GM19397 (cell line): ENCODE data around the gene LHFPL6.

Experiments
- ATAC-seq: cut with Tn5 transposase; IDR thresholded peaks from one replicate; pipeline ENCODE4 v1.9.1; 2021; ENCODE audit warnings: mild to moderate bottlenecking, moderate library complexity; ENCODE audit not compliant: unreplicated experiment

The LHFPL6 gene

GRCh38 chr13:39397226-39397895, 205.6 kb downstream of the LHFPL6 start:
- ATAC-seq: no peak

- ATAC-seq: no peak
These were observed 208.0 kb downstream of the LHFPL6 start for GRCh38 chr13:39394796-39395678.

GRCh38 chr13:39391761-39392160, 211.2 kb downstream of the LHFPL6 start:
- ATAC-seq: no peak

- ATAC-seq: no peak
These were observed 214.0 kb downstream of the LHFPL6 start for GRCh38 chr13:39389013-39389412.

DNA sequence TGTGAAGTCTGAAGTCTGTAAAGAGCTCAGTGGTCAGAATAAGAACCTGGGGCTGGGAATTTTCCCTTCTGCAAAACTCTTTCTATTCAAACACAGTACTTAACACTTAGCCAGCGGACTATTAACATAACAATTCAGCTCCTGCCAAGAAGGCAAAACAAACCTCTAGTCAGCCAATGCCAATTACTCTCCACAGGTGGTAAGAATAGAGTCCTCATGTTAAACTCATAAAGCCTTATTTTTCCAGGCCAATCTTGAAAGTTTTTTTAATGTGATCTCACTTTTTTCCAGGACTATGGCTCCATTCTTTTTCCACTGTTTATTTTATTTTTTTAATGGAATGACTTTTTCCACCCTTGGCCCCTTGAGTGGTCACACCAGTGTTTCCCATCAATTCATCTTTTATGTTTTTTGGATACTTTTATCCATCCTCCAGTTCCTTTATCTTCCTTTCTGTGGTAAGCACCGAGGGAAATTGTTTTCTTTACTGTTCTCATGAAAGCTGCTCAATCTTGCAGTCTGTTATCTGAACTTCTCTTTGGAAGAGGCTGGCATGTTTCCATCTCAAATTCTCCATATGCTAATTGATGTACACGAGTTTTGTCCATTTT, 217.3 kb downstream of the LHFPL6 start:
- no peak for ATAC-seq

DNA sequence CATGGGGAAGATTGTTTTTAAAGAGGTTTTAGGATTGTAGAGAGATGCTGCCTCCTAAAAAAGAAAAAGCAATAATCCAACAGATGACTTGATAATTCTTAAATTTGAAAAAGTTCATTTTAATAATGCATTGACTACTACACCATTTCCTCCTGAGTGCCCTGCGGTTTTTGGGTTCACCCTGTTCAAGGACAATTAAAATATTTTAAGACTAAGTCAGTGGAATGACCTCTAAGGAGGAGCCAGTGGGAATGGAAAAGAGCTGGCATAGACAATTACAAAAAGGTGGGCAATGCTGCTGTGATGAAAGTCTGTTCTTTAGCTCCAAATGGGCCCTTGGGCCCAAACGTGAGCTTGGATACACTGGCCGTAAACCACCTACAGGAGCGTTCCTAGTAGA, 217.8 kb downstream of the LHFPL6 start:
- ATAC-seq: no peak

DNA sequence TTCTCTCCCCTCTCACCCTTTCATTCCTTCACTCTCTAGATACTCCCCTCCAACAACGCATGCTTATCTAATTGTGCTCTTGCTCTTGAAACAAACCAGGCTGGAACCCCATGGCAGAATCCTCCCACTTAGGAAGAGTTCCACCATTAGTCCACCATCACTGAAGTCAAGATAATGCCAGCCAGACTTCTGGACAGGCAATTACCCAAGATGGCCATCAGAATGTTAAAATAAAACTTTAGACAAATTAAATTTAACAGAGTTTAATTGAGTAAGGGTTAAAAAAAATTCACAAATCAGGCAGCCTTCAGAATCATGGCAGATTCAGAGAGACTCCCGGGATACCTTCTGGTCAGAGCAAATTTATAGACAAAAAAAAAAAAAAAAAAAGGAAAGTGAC, 221.5 kb downstream of the LHFPL6 start:
- ATAC-seq: no peak

DNA sequence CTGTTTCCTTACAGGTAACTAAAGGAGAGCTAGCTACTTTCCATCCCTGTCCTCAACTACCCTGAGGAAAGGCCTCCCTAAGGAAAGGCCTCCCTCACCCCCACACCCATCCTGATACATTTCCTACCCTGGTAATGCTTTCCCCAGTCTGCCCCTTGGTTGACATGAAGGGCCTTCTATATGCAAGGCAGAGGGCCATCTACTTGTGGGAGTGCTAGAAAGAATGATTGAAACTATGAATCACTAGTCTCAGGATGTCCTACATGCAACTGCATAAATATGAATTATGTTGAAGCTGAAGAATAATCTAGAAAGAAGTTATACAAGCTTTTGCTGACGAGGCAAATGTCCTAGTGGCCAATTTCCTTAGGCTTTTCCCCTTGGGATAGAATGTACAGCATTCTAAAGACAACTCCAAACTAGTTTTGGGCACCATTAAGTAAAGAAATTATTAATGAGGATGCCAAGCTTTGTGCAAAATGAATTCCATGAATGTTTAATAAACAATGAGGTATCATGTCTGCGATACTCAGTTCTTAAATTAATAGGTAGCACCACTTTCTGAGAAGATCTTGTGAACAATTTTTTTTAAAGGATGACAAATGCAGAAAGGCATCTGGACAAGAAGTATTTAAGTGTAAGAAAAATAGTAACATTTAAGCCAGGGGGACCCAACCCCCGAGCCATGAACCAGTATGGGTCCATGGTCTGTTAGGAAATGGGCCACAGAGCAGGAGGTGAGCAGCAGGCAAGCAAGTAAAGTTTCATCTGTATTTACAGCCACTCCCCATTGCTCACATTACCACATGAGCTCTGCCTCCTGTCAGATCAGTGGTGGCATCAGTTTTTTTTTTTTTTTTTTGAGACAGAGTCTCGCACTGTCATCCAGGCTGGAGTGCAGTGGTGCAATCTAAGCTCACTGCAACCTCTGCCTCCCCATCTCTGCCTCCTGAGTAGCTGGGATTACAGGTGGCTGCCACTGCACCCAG, 223.0 kb downstream of the LHFPL6 start:
- no peak for ATAC-seq

DNA sequence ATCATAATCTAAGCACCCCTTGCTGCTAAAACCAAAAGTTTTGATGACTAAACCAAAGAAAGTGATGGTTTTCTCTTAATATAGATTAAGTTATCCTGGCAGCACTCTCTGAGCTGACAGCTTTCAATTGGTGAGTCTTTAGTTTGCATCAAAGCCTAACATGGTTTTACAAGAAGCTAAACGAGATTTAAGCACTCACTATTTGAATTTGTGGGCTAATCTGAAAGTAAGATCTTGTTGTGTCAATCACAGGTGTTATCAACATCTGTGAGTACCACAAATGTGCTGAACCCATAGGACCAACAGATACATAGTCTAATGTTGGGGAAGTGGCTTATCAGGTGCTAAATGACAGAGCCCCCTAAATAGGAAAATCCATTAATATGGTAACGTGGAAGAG, 223.9 kb downstream of the LHFPL6 start:
- ATAC-seq: peak; percentile 92

DNA sequence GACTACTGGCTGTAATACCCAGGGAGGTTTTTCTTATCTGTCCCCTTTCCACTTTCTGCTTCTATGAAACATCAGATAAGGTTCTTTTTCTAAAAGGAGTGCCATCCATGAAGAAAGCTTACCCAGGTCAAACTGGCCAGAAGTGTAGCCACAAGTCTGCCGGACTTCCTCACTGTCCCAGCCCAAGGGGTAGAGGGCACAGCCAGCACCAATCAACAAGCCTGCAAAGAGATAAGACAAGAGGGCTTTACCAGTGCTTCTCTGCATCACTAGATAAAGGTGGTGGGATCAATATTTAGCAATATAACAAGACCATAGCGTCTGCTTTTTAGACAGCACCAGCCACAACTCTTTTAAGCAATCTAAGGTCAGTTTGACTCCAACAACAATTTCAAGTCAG, 224.7 kb downstream of the LHFPL6 start:
- no peak for ATAC-seq

DNA sequence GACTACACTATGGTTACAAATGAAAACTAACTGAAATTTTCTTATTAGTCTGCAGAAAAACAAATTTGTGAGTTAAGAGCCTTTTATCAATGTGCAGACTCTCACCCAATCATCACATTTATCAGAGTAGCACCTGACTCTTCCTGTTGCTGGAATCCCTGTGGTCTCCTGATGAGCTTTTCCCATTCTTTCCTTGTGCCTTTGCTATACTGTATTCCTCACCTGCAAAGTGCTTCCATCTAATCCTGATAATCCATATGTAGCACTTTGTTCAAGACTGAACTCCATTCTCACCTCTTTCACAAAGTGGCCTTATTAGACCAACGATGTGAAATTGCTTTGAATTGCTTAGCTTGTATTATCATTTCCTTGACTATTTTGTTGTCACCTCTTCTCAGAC, 225.3 kb downstream of the LHFPL6 start:
- no peak for ATAC-seq

- ATAC-seq: no peak
These were observed 226.9 kb downstream of the LHFPL6 start for GRCh38 chr13:39376076-39376475.

DNA sequence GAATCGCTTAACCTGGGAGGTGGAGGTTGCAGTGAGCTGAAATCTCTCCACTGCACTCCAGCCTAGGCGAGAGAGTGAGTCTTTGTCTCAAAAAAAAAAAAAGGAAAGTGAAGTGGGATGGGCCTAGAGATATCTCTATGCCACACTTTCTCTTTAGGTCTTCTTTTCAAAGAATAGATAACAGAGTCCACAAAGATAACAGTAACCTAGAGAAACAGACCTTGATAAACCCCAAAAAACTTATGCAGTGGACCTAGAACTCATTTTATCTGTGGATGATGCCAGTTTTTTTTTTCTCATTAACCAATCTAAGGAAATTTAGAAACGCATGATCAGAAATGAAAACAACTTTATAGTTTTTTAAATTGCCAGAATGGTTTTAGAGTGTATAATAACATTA, 227.4 kb downstream of the LHFPL6 start:
- ATAC-seq: no peak

DNA sequence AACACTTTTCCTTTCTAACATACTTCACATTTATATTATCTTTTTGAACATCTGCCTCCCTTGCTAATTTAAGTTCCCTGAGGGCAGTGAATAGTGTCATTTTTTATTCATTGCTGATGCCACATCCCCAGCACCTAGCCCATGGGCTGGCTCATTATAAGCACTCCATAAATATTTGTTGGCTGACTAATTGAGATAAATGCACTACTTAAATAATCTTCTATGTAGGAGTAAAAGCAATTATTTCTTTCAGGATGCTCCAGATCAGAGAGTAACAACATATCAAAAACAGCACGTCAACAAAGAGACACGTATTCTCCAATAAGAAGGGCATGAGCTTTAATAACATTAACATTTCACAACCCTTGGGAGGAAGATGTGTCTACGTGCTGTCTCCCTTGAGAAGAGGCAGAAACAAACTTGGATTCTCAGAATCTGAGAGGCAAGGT, 228.2 kb downstream of the LHFPL6 start:
- no peak for ATAC-seq

DNA sequence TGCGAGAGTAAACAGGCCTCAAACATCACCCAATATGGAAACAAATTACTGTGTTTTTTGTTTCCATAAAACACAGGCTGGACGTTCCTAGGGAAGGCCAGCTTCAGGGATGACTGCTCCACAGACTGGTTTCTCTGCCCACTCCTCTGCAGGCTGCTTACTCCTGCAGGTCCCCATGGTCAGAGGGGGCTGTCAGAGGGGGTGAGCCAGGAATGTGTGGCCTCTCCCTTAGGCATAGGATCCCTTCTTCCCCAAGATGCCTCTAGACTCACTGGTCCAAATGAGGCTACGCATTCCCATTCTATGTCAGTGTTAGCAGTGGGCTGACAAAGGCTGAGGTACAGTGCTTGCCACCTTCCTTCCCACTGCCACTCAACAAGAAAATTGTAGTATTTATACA, 229.8 kb downstream of the LHFPL6 start:
- ATAC-seq: no peak

DNA sequence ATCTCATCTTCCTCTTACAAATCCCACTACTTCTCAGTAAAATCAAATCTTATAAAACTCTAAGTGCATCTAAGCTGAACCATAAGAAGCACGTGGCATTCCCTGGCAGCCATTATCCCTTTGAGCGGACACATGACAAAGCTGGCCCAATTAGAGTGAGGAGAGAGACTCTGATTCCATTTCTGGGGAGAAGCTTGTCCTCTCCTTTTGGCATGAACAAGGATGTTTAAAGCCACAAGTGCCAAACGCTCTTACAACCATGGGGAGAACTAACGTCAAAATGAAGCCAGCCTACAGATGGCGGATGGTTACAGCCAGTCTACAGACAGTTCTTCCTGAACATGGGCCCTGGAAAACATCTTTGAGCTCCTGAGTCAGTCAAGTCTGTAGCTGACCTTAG, 231.3 kb downstream of the LHFPL6 start:
- no peak for ATAC-seq

DNA sequence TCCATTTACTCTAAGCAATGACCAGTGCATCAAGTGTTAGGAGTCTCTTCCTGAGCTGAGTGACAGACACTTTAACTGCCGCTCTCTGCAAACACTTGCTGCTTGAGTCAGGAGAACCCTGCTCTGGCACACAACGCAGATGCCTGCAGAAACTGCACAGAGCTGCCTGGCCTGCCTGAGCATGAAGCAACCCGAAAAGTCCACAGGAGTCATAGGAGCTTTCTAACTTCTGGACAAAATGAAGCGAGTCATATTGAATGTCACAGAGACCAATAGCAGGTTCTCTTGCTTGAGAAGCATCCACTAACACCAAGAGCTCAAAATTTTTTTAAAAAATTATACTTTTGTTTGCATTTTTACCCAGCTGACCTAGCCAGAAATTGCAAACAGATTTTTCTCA, 232.4 kb downstream of the LHFPL6 start:
- no peak for ATAC-seq

- no peak for ATAC-seq
These were observed 232.9 kb downstream of the LHFPL6 start for GRCh38 chr13:39370048-39370447.

GRCh38 chr13:39369161-39369890, 233.7 kb downstream of the LHFPL6 start:
- ATAC-seq: no peak

GRCh38 chr13:39365879-39366278, 237.1 kb downstream of the LHFPL6 start:
- ATAC-seq: no peak
